Activated naive CD8-positive, alpha-beta T cell (primary cell): ENCODE results near the gene GPBP1L1.

Experiments
- H3K27ac Mint-ChIP-seq: one replicate; pipeline ENCODE4 v1.8.0; 2021; ENCODE audit warnings: mixed read lengths
- H3K27me3 Mint-ChIP-seq: one replicate; pipeline ENCODE4 v1.8.0; 2021; ENCODE audit warnings: mixed read lengths
- H3K36me3 Mint-ChIP-seq: one replicate; pipeline ENCODE4 v1.8.0; 2021; ENCODE audit warnings: mixed read lengths
- H3K4me1 Mint-ChIP-seq: one replicate; pipeline ENCODE4 v1.8.0; 2021; ENCODE audit warnings: low read depth, mixed read lengths
- H3K4me3 Mint-ChIP-seq: one replicate; pipeline ENCODE4 v1.8.0; 2021; ENCODE audit warnings: mild to moderate bottlenecking, mixed read lengths
- H3K9me3 Mint-ChIP-seq: one replicate; pipeline ENCODE4 v1.8.0; 2021; ENCODE audit warnings: low read depth, mixed read lengths

Gene GPBP1L1

DNA sequence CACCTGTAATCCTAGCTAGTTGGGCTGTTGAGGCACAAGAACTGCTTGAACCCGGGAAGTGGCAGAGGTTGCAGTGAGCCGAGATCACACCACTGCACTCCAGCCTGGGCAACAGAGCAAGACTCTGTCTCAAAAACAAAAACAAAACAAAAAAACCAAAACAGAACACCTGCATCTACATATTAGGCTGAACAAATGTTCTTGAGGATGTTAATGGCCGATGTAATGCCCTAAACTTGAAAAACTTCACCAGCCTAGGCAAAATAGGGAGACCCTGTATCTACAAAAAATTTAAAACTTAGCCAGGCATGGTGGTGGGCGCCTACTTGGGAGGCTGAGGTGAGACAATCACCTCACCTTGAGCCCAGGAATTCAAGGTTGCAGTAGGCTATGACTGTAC, 17.8 kb downstream of the GPBP1L1 start:
- Mint-ChIP-seq H3K4me1 (peaks cover 56% of the 10 kb centered on the region), H3K4me3 (no peak overlapping the region), H3K36me3 (peaks cover 2% of the 10 kb centered on the region), H3K9me3 (no peaks in the 10 kb centered on the region), H3K27ac (no peak overlapping the region), H3K27me3 (no peaks in the 10 kb centered on the region)

DNA sequence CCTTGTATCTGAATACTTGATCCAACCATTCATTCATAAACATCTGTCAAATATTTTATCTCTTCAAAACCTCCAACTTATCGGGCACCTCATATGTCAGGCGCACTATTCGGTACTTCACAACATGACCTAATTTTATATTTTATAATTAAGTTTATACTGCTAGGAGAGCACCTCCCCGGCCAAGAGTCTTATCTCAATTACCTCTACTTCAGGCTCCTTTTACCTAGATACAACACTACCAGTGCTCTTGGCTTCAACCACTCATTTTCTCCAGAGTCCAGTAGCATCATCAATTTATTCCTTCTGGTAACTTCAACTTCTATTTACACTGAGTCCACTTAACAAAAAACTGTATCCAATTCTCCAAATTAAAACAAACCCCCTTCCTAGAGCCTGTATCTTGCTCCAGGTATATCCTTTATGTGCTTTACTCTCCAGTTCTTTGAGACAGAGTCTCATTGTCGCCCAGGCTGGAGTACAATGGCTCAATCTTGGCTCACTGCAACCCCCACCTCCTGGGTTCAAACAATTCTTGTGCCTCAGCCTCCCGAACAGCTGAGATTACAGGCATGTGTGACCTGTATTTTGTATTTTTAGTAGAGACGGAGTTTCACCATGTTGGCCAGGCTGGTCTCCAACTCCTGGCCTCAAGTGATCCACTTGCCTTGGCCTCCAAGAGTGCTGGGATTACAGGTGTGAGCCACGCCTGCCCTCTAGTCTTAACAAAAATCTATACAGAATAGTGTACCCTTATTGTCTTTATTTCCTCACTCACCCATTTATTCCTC, 18.8 kb downstream of the GPBP1L1 start:
- Mint-ChIP-seq H3K4me1 (peaks cover 55% of the 10 kb centered on the region), H3K4me3 (no peak overlapping the region), H3K36me3 (no peaks in the 10 kb centered on the region), H3K27me3 (no peaks in the 10 kb centered on the region), H3K9me3 (no peaks in the 10 kb centered on the region), H3K27ac (peak overlapping the region; percentile 41)

DNA sequence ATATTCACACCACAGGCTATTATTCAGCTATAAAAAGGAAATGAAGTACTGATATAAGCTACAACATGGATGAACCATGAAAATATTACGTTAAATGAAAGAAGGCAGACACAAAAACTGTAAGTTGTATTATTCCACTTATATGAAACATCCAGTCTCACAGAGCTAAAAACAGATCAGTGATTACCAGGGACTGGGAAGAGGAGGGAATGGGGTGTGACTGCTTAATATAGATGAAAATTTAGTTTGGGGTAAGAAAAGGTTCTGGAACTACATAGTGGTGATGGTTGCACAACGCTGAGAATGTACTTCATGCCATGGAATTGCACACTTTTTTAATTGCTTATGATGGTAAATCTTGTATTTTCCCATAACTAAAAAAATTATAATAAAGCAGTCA, 19.5 kb downstream of the GPBP1L1 start:
- peaks cover 58% of the 10 kb centered on the region for H3K4me1 Mint-ChIP-seq
- H3K4me3 Mint-ChIP-seq, result no peak overlapping the region
- H3K9me3 Mint-ChIP-seq, result no peaks in the 10 kb centered on the region
- no peaks in the 10 kb centered on the region for H3K27me3 Mint-ChIP-seq
- H3K27ac Mint-ChIP-seq, result peak overlapping the region; percentile 41
- no peaks in the 10 kb centered on the region for H3K36me3 Mint-ChIP-seq

DNA sequence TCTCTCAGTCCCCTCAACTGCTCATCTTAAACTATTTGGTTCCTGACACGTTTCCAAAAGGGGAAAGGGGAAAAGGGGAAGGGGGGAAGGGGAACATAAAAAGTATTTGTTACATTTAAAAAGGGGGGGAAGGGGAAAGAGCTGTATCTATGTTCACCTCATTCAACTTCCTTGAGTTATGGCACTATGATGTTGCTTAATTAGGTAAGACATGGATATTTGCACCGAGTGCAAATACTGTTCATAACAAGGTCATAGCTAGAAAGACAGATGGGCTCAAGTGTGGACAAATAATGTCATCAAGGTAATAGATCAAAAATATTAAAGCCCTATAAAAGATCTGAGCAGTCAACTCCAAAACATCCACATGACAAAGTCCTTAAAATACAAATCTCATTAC, 26.0 kb downstream of the GPBP1L1 start:
- Mint-ChIP-seq H3K9me3 (no peaks in the 10 kb centered on the region), H3K4me1 (peaks cover 17% of the 10 kb centered on the region), H3K4me3 (no peak overlapping the region), H3K36me3 (peaks cover 4% of the 10 kb centered on the region), H3K27me3 (no peaks in the 10 kb centered on the region), H3K27ac (no peak overlapping the region)

DNA sequence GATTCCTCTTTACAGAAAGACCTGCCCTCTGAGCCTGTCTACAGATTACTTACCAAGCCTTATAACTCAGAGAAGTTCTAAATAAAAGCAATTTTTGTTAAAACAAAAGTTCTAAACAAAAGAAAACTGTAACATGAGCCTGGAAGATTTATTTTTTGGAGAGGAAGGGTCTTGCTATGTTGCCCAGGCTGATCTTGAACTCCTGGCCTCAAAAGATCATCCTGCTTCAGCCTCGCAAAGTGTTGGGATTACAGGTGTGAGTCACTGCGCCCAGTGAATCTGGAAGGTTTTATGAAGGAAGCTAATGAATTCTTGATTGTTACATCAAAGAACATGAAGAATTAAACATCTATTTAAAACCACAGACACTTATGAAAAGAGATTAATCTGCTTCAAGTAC, 27.1 kb downstream of the GPBP1L1 start:
- no peaks in the 10 kb centered on the region for H3K9me3 Mint-ChIP-seq
- H3K4me3 Mint-ChIP-seq, result no peak overlapping the region
- no peaks in the 10 kb centered on the region for H3K27me3 Mint-ChIP-seq
- peaks cover 8% of the 10 kb centered on the region for H3K36me3 Mint-ChIP-seq
- peaks cover 14% of the 10 kb centered on the region for H3K4me1 Mint-ChIP-seq
- H3K27ac Mint-ChIP-seq, result no peak overlapping the region

DNA sequence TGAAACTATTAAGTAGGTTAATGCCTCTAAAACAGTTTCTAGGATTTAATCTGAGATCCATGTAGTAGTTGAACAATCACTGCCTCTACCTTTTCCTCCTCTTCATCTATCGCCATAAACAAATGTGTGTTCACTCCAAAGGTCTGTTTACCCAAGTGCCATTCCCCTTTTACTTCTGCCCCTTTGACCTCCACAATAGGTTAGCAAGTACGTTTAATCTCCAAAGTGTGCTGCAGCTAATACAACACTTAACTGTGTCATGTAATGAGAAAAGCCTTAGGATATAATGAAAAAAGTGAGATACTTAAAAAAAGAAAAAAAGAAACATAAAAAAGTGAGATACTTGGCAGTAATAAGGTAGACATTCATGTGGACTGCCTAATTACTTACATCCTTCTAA, 28.2 kb downstream of the GPBP1L1 start:
- peak overlapping the region; percentile 7 for H3K27ac Mint-ChIP-seq
- no peaks in the 10 kb centered on the region for H3K9me3 Mint-ChIP-seq
- H3K36me3 Mint-ChIP-seq, result peaks cover 8% of the 10 kb centered on the region
- peaks cover 10% of the 10 kb centered on the region for H3K4me1 Mint-ChIP-seq
- no peak overlapping the region for H3K4me3 Mint-ChIP-seq
- H3K27me3 Mint-ChIP-seq, result no peaks in the 10 kb centered on the region

DNA sequence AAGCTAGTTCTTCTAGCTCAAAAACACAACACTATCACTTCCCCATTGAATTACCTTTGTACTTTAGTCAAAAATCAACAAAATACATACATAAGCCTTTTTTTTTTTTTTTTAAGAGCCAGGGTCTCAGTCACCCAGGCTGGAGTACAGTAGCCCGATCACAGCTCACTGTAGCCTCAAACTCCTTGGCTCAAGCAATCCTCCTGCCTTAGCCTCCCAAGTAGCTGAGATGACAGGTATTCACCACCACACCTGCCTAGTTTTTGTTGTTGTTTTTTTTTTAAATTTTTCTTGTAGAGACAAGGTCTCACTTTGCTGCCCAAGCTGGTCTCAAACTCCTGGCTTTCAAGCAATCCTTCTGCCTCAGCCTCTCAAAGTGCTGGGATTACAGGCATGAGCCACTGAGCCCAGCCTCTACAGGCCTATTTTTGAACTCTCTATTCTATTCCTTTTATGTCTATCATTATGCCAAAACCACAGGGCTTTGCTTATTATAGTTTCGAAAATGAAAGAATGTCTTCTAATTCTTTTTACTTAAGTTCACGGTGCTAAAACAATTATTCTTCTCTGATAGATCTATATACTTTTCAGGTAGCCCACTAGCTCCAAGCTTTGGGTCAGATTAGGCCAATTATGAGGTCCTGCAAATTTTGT, 29.6 kb downstream of the GPBP1L1 start:
- no peaks in the 10 kb centered on the region for H3K9me3 Mint-ChIP-seq
- H3K27ac Mint-ChIP-seq, result no peak overlapping the region
- H3K4me3 Mint-ChIP-seq, result no peak overlapping the region
- H3K27me3 Mint-ChIP-seq, result no peaks in the 10 kb centered on the region
- no peaks in the 10 kb centered on the region for H3K4me1 Mint-ChIP-seq
- peaks cover 8% of the 10 kb centered on the region for H3K36me3 Mint-ChIP-seq

DNA sequence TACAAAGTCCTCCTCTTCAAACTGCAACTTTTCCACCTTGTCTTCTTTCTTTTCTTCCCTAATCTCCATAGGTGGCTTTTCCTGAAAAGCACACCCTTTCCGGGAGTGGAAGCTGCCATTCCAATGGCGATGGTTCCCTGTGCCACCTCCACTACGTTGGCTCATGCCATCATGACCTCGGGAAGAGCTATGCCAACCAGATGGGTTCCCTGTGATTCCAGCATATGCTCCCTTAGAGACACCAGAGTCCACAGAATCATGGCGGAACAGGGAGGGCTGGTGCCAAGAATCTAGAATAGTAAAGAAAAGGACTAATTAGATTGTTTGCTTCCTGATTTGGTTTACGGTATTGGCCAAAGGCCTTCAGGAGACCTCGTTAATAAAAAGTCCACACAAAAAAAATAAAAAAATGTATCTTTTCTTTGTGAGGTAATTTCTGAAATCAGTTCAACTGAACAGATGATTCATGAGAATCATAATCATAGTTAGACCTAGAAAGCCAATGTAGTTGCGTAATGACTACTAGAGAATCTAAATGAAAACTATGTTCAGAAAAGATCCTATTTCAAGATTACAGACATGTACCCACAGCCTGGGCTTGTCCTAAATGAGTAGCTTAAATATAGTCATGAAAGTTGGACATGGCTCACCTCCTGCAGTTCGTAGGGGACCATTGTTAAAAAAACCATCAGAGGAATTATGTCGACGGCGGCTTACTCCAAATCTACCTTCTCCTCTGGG, 31.6 kb downstream of the GPBP1L1 start:
- H3K9me3 Mint-ChIP-seq, result no peaks in the 10 kb centered on the region
- no peak overlapping the region for H3K4me3 Mint-ChIP-seq
- peak overlapping the region; percentile 34 for H3K27ac Mint-ChIP-seq
- peaks cover 6% of the 10 kb centered on the region for H3K4me1 Mint-ChIP-seq
- H3K36me3 Mint-ChIP-seq, result peaks cover 11% of the 10 kb centered on the region
- H3K27me3 Mint-ChIP-seq, result no peaks in the 10 kb centered on the region

DNA sequence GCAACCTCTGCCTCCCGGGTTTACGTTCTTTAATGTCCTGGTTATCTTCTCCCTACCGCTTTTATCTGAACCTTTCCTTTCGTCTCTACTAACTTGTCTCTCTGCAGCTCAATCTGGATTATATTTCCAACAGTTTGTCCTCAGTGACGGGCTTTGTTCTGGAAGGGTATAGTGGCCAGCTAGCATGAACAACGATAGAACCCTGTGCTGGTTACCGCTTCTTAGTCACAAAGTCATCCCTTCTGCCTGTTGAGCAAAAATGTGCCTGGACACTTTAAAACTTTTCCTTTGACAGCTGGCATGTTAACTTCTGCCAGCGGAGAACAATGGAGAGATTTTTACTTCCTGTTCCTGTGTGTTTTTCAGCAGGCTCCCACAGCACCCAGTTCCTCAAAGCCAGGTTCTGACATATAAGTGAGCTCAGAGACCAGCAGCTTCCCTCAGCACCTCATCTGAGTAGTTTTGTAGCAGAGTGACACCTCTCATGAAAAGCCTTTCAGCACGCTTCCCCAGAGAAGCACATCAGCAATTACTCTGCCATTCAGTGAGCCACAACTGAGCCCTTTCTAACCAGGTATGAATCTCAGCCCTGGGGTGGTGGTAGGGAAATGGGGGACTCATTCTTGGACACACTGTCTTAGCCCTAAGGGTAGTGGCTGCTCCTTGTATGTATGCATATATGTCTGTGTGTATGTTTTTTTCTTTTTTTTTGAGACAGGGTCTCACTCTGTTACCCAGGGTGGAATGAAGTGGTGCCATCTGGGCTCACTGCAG, 38.9 kb downstream of the GPBP1L1 start:
- Mint-ChIP-seq H3K27me3 (no peaks in the 10 kb centered on the region), H3K4me3 (no peak overlapping the region), H3K36me3 (peaks cover 3% of the 10 kb centered on the region), H3K27ac (peak overlapping the region; percentile 55), H3K9me3 (no peaks in the 10 kb centered on the region), H3K4me1 (peaks cover 13% of the 10 kb centered on the region)

DNA sequence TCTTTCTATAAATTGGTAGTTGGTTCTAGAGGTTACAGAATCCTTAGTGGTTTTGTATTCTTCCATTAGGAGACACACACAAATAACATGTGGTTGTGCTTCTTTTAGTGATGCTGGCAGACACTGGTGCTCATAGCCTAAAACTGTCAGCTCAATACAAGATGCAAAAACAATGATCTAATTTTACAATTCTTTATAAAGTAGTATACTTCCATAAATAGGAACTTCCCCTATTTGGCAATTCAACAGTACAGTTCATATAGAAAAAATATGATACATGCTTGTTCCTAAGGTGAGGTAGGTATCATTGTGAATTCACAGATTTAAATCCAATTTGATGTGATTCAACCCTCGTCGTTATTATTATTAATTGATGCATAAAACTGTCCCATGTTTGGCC, 41.7 kb downstream of the GPBP1L1 start:
- peak overlapping the region; percentile 6 for H3K27ac Mint-ChIP-seq
- no peak overlapping the region for H3K4me3 Mint-ChIP-seq
- no peaks in the 10 kb centered on the region for H3K27me3 Mint-ChIP-seq
- peaks cover 7% of the 10 kb centered on the region for H3K4me1 Mint-ChIP-seq
- no peaks in the 10 kb centered on the region for H3K9me3 Mint-ChIP-seq
- H3K36me3 Mint-ChIP-seq, result no peaks in the 10 kb centered on the region

DNA sequence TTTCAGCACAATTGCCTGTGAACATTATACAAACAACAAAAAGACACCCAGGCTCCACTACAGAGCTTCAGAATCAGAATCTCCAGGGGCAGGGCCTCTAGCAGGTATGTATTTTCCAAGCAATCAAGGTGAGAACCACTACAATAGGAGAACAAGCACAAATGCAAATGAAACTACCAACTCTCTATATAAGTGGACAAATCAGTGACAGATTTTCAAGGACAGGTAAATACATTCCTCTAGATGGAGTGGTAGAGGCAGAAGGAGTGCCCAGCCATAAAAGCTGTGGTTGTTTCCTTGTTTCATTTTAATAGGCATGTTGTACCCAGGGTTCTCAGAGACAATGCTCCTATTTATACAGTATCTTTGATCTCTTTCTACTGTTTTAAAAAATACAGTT, 42.4 kb downstream of the GPBP1L1 start:
- H3K36me3 Mint-ChIP-seq, result no peaks in the 10 kb centered on the region
- no peak overlapping the region for H3K4me3 Mint-ChIP-seq
- no peaks in the 10 kb centered on the region for H3K27me3 Mint-ChIP-seq
- H3K27ac Mint-ChIP-seq, result no peak overlapping the region
- no peaks in the 10 kb centered on the region for H3K9me3 Mint-ChIP-seq
- H3K4me1 Mint-ChIP-seq, result peaks cover 7% of the 10 kb centered on the region

DNA sequence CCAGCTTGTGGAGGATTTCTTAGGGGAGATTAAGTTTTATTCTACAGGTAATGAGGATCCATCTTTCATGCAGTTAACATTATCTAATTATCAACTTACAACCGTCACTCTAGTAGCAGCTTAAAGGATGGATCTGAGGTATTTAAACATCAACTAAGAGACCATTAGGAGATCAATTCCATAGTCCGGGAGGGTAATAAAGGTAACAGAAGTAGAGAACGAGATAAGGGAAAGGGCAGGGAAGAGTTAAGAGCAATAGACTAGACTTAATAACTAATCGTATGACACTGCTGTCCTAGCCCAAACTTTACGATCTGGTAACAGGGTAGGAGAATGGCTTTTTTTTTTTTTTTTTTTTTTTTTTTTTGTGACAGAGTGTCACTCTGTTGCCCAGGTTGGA, 43.0 kb downstream of the GPBP1L1 start:
- no peaks in the 10 kb centered on the region for H3K9me3 Mint-ChIP-seq
- no peaks in the 10 kb centered on the region for H3K36me3 Mint-ChIP-seq
- H3K27me3 Mint-ChIP-seq, result no peaks in the 10 kb centered on the region
- peaks cover 7% of the 10 kb centered on the region for H3K4me1 Mint-ChIP-seq
- no peak overlapping the region for H3K4me3 Mint-ChIP-seq
- H3K27ac Mint-ChIP-seq, result peak overlapping the region; percentile 52

DNA sequence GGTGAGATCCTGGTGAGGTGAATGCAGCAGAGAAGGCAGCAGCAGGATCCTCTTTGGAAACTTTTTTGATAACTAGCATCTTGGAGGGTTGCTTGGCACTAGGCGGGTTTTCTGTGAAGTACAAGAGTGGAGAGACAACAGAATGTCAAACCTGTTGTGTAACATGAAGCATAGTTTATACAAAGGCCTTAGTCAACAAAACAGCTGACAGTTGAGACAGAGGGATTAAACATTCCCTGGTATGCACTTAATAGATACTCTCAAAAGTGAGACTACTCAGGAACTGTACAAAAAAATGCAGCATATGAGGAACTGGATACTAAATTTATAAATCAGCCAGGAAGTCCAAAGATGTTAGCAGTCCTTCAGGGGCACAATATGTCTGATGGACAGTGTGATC, 46.0 kb downstream of the GPBP1L1 start:
- no peak overlapping the region for H3K27ac Mint-ChIP-seq
- H3K36me3 Mint-ChIP-seq, result no peaks in the 10 kb centered on the region
- no peak overlapping the region for H3K4me3 Mint-ChIP-seq
- H3K4me1 Mint-ChIP-seq, result peaks cover 3% of the 10 kb centered on the region
- no peaks in the 10 kb centered on the region for H3K27me3 Mint-ChIP-seq
- H3K9me3 Mint-ChIP-seq, result no peaks in the 10 kb centered on the region

DNA sequence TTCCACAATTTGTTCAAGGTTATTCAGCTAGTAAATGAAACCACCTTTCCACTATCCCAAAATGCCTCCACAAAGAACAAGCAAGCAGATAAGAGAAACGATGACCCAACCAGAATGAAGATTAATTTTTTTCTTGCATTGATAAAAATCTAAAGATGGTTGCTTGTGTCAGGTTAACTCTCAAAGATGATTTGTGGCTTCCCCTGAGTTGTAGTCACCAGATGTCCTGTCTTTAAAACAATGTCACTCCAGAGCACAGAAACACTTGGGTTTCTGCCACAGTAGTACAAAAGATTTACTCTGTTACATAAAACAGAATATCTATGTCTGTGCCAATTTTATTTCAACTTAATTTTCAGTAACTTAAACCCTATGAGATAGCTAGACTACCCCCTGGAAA, 51.1 kb downstream of the GPBP1L1 start:
- no peaks in the 10 kb centered on the region for H3K36me3 Mint-ChIP-seq
- no peak overlapping the region for H3K27ac Mint-ChIP-seq
- no peak overlapping the region for H3K4me3 Mint-ChIP-seq
- no peaks in the 10 kb centered on the region for H3K9me3 Mint-ChIP-seq
- H3K27me3 Mint-ChIP-seq, result no peaks in the 10 kb centered on the region
- H3K4me1 Mint-ChIP-seq, result no peaks in the 10 kb centered on the region

DNA sequence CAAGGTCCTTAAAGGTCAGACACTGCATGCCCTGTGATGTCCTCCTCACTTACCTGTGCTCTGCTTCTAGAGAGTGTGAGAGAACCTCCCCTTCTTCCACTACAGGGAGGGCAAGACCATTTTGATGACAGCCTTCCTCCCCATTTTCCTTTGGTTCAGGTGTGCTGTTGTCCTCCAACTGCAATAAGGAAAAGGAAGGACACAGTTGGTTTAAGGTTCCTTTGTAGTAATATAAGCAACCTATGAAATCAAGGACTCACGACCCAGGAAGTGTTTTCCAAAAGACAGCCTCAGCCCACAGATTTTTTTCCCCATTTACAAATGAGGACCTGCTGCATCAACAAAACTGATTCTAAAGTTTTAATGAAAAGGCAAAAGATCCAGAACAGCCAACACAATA, 55.9 kb downstream of the GPBP1L1 start:
- Mint-ChIP-seq H3K36me3 (peaks cover 2% of the 10 kb centered on the region), H3K27me3 (no peaks in the 10 kb centered on the region), H3K4me1 (no peaks in the 10 kb centered on the region), H3K27ac (peak overlapping the region; percentile 24), H3K4me3 (no peak overlapping the region), H3K9me3 (no peaks in the 10 kb centered on the region)
